GM12892 (cell line): ENCODE measurements around the gene OTUD5.

Source experiments
- POLR2A ChIP-seq: IDR thresholded peaks from 2 replicates; pipeline ENCODE4 v1.6.1; 2011; ENCODE audit warnings: low read depth, low read length, control low read depth
- TAF1 ChIP-seq: IDR thresholded peaks from 2 replicates; pipeline ENCODE4 v1.6.1; 2011; ENCODE audit warnings: low read depth, mild to moderate bottlenecking, control low read depth, low read length, borderline replicate concordance

DNA sequence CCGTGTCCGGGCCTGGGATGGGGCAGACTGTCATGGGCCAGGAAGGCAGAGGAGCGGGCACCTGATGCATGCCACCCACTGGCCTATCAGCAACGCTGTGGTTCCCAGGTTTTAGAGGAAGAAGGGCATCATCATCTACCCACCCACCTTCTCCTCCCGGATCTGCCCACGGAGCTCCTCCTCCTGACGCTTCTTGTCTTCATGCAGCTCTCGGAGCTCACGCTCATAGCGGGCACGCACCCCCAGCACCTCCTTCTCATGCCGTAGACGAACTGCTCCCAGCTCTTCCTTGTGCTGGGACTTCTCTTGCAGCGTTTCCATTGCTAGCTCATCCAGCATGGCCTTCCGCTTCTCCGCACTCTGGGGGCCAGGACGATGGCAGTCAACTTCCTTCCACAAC, 25.7 kb upstream of the OTUD5 start:
- no peak for TF ChIP-seq TAF1
- no peak for TF ChIP-seq POLR2A
